Inferior parietal cortex (tissue), 1 donor: ENCODE data around the gene ANK2.
A peak's percentile ranks its signal among the peaks of the same experiment; 100 is the strongest.

Experiments
- DNase-seq: peaks from one replicate; pipeline ENCODE4 v3.0.0-alpha.2; 2016; ENCODE audit errors: extremely low spot score

ANK2 gene

DNA sequence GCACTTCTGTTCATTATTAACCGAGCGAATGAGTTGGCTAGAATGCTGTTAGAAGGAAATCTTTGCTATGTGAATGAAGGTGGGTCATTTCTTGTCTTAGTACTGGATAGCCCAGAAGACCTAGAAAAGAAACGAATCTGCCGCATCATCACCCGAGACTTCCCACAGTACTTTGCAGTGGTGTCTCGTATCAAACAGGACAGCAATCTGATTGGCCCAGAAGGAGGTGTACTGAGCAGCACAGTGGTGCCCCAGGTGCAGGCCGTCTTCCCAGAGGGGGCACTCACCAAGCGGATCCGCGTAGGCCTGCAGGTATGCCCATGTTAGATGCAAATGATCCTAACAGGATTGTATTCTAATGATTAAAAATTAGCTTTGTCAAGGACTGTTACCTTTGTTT, 286.3 kb downstream of the ANK2 start:
- no peak for DNase-seq

DNA sequence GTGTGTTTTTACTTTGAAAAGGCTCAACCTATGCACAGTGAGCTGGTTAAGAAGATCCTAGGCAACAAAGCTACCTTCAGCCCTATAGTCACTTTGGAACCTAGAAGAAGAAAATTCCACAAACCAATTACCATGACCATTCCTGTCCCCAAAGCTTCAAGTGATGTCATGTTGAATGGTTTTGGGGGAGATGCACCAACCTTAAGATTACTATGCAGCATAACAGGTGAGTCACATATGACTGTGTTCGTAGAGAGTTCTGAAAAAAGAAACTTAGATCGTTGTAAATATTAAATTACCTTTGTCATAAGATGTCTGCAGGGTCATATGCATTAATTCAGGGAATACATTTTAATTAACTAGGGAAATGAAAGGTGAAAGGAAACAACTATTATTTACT, 287.1 kb downstream of the ANK2 start:
- DNase-seq: no peak

DNA sequence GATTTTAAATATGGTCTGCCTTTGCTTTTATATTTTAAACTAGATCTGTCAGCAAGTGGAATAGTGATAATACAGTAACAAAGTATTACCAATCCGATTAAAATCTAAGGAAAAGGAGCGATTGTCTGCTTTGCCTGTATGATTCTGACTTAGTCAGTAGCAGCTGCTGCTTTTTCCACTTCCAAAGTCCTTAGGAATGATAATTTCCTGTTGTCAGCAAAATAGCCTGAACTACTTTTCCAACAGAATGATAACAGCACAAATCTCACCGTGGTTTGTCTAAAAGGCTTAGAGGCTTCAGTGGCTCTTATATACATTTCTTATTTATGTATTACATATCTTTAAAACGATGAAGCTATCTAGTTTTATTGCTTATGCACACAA, 290.0 kb downstream of the ANK2 start:
- no peak for DNase-seq

DNA sequence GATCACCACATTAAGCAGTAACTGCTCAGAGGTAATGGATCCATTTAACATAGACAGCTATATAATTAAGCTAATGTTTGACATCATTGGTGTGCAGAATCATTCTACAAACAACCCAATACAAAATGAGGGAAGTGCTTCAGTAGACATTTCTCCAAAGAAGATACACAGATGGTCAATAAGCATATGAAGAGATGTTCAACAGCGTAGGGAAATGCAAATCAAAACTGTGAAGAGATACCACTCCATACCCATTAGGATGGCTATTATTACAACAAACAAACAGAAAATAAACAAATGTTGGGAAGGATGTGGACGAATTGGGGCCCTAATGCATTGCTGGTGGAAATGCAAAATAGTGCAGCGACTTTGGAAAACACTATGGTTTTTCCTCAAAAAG, 294.6 kb downstream of the ANK2 start:
- no peak for DNase-seq

DNA sequence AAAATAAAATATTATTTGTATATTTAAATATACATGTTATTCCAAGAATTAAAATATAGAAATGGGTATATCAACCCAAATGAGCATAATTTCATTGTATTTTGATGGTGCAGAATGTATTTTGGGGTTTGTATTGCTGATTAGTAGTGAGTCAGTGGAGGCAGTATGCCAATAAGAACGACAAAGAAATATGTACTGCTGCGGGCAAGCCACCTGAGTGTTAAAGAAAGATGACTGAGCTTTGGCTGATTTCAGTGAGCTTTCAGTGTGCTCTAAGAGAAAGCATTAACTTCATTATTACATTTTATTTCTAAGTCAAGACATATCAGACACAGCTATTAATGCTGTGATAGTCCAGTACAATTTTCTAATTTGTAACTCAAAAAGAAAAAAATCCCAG, 297.8 kb downstream of the ANK2 start:
- DNase-seq: no peak

DNA sequence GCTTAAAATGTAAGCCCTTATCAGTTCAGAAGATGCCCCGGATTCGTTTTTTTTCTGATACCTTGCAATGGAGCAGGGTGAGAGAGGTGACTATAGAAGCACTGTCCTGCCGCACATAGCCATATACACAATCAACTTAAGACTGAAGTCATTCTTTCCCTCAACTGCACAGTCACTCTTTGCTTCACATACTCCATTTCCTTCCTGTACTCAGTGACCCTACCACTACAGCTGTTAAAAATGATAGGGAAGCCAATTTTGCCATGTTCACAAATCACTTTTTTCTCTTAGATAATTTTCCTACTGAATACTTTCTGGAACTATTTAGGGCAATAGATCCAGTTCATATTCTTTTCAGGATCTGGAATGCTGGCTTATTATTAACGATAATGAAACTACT, 300.0 kb downstream of the ANK2 start:
- DNase-seq: no peak

DNA sequence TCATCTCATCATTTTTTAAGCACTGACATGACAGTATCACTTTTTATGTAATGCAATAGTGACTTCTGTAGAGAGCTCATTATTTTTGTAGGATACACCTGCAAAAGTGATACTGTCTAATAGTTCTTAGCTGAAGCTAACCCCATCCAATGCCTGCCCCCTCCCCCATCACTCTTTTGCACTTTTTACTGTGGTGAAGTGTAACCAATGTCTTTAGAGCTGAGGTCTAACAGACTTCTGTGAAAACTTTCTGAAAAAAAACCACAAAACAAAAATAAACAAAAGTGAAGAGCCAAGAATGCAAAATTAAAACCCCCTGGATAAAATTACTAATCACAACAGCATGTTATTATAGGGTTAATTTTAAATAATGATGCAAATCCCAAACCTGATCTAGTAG, 301.1 kb downstream of the ANK2 start:
- DNase-seq: no peak

DNA sequence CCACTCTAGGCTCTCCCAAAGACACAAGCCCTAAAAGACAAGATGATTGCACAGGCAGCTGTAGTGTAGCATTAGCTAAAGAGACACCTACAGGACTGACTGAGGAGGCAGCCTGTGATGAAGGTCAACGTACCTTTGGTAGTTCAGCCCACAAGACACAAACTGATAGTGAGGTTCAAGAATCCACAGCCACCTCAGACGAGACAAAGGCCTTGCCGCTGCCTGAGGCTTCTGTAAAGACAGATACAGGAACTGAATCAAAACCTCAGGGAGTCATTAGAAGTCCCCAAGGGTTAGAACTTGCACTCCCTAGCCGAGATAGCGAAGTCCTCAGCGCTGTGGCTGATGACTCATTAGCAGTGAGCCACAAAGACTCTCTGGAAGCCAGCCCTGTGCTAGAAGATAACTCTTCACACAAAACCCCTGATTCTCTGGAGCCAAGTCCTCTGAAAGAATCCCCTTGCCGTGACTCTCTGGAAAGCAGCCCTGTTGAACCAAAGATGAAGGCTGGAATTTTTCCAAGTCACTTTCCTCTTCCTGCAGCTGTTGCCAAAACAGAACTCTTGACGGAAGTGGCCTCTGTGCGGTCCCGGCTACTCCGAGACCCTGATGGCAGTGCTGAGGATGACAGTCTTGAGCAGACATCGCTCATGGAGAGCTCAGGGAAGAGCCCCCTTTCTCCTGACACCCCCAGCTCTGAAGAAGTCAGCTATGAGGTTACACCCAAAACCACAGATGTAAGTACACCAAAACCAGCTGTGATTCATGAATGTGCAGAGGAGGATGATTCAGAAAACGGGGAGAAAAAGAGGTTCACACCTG, 306.3 kb downstream of the ANK2 start:
- DNase-seq: no peak

DNA sequence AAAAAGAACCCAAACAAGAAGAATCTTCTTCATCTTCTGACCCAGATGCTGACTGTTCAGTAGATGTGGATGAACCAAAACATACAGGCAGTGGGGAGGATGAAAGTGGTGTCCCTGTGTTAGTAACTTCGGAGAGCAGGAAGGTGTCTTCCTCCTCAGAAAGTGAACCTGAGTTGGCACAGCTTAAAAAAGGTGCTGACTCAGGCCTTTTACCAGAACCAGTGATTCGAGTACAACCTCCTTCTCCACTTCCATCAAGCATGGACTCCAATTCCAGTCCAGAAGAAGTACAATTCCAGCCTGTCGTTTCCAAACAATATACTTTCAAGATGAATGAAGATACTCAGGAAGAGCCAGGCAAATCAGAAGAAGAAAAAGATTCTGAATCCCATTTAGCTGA, 307.0 kb downstream of the ANK2 start:
- DNase-seq: no peak

DNA sequence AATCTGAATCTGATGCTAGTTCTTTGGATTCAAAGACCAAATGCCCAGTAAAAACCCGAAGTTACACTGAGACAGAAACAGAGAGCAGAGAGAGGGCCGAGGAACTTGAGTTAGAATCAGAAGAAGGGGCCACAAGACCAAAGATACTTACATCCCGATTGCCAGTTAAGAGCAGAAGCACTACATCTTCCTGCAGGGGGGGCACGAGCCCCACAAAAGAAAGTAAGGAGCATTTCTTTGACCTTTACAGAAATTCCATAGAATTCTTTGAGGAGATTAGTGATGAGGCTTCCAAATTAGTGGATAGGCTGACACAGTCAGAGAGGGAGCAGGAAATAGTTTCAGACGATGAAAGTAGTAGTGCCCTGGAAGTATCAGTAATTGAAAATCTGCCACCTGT, 309.3 kb downstream of the ANK2 start:
- DNase-seq: no peak

DNA sequence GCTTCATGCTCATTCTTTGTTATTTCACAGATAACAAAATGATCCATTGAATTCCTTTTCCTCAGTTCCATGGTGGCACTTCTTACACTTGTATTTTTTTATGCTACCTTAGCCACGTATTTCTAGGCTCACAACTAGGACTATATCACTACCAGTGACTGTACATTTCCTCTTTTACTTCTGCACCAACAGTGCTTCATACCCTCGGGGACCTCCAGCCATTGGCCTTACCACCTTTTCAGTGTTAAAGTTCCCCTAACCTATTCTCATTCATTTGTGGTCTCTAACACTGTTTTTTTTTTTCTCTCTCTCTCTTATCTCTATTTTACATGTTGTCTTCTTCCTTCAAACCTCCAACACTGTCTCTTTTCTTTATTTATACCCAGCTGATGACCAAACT, 315.9 kb downstream of the ANK2 start:
- DNase-seq: no peak

DNA sequence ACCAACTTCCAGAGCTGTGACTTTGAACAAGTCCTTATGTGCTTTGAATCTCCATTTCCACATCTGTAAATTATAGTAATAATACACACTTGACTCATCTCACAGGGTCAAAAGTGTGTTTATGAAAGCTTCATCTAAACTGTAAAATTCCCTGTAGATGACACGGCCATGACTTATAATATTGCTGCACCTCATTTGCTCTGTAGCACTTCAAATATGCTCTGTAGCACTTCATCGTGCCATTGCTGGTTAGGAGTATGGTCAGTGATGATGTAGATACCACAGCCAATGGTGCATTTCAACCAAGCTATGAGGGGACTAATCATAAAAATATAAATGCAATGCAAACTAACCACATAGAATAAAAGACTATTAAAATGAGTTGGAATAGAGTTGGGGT, 318.6 kb downstream of the ANK2 start:
- DNase-seq: no peak

DNA sequence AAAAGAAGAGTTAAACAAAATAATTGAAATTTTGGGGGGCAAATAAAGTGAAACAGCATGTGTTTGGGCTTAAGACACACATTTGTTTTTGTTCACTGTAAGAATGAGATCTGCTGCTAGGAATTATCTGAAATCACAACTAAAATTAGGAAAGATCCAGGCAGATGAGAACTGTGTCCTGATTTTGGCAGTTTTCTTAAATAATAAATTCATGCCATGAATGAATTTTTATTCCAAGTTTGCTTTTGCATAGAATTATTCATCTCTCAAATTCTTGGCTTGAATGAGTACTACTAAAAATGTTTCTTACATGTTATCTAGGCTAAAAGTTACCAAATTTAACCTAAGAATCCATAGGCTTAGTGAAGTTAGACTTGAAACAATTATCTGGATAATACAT, 321.7 kb downstream of the ANK2 start:
- DNase-seq: no peak

DNA sequence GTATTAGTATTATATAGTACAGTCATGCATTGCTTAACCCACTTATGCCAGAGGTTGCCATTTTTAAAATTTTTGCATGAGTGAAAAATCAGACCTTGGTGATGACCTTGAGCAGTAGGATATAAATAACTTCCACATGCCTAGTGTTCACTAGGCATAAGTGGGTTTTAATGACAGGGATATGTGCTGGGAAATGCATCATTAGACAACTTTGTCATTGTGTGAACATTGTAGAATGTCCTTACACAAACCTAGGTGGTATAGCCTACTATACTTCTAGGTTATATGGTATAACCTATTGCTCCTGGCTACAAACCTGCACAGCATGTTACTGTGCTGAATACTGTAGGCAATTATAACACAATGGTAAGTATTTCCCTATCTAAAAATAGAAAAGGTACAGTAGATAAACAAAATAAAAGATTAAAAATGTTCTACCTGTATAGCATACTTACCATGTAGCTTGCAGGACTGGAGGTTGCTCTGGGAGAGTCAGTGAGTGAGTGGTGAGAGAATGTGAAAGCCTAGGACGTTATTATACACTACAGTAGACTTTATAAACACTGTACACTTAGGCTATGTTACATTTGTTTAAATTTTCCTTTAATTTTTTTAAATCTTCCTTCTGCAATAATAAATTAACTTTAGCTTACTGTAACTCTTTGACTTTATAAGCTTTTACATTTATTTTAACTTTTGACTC, 326.7 kb downstream of the ANK2 start:
- DNase-seq: no peak

DNA sequence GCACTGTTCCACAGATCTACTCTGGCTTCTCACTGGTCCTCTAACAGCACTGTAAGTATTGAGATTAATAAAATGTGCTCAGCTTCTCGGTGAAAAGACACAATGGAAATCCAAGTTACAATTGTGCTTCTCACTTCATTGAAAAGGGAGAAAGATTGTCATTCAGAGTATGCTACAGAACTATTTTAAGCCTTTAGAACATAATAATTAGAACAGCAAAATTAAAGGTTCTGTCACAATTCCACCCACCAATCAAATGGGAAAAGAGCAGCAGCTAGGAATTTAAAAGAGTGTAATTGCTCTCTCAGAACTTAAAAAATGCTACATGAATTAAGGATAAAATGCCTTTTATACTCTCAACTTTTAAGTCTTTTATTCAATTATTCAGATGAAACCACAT, 329.4 kb downstream of the ANK2 start:
- DNase-seq: no peak

DNA sequence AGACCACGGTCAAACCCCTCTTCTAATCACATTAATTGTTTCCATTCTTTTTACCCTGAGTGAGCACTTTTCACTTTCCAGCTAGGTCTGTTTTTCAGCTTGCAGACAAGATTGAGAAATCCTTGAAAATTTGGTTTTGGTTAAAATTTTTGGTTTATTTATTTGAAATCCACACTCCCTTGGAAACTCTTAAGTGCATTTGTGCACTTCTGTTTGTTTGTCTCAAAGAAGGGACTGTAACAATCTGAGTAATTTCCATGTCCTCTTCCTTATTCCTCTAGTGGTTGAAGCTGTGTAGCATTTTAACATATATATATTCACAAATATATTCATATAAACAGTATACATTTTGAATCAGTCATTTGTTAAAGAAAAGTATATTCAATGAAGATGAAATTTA, 333.3 kb downstream of the ANK2 start:
- no peak for DNase-seq

DNA sequence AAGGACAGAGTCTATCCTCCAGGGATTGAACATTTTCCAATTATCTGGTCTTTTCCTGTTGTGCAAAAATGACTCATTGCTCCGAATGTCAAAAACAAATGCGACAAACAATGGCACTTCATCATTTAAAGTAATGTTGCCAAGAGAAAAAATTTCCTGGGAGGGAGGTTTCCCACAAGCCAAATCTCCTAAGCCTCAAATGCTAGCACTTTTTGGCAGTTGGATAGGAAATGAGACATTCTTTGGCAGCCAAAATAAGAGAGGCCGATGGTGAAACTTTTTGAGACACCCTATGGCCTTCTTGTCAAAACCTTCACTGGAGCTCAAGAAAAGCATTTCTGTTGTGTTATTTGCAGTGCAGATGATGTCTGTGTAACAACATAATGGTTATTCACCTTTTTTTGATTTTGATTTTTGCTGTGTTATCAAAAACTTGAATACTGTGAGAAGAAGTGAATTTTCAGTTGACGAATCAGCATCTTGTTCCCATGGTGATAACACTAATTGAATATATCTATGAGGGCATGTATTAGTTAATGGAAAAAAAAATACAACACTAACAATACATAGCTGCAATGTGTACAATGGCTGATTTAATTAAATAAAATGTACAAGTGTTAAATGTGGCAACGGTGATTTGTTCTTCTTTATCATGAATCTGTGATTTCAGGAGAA, 333.8 kb downstream of the ANK2 start:
- peak; percentile 49 for DNase-seq

DNA sequence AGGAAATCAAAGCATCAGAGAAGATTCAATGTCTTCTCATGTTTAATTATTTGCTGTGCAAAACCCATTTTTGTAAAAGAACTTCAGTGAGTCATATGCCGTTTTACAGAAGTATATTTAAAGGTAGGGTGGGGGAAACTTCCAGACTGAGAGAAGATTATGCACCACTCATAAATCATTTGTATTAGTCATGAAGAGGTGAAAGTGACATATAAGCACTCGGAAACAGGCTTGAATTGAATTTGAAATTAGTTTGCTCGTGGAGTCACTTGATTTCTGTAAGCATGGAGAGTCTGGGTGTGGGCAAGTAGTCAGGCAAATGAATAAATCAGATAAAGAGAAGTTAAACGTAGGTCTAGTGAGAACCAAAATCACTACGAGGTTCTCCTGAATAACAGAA, 335.1 kb downstream of the ANK2 start:
- no peak for DNase-seq

DNA sequence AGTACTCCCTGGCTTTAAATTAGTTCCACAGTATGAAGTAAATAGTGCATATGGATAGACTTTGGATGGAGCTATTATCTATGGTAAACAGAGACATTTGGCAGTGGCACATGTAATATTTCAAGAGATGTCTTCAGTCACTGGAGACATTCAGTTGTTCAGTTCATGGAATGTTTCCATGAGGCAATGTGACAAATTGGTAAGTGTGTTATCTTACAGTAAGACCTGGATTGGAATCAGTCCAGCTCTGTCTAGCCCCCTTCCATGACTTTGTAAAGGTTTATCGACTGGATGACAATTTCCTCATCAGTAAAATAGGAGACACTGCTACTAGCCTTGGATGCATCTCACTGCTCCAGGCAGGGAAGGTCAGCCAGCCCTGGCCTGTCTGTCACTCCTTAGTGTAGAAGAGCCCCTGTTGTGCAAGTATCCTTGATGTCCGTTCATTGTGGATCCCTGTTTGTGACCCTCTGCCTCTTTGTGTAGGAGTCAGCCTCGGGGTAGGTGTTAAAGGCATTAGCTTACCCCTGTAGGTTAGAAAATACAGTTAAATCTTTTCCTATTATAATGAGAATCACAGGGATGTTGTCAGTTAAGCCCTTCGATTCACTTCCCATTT, 335.9 kb downstream of the ANK2 start:
- DNase-seq: no peak

DNA sequence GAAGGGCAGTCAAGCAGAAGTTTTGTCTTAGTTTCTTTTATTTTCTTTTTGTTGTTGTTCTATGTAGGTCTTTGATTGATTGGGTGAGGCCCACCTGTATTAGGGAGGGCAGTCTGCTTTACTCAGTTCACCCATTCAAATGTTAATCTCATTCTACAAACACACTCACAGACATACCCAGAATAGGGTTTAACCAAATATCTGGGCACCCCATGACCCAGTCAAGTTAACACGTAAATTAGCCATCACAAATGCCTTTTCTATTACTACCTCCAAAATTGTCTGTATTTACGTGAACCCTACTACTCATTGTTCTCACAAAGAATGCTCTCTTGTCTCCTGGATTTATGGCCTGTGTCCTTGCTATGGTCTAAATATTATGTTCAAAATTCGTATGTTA, 339.7 kb downstream of the ANK2 start:
- DNase-seq: no peak

DNA sequence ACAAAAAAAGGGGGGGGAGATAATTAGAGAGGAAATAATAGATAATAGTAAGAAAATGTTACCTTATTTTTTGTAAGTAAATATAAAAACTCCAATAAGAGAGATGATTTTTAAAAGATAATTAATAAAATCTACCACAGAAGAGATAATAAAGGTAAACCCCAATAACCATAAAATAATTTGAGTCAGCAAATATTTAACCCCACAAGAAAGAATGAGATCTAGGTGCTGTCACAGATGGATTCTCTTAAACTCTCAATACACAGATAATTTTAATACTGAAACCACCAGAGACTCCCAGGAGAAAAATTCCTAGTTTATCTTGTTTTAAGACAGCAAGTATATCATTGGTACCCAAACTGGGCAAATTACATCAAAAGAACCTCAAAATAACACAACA, 341.4 kb downstream of the ANK2 start:
- DNase-seq: no peak

DNA sequence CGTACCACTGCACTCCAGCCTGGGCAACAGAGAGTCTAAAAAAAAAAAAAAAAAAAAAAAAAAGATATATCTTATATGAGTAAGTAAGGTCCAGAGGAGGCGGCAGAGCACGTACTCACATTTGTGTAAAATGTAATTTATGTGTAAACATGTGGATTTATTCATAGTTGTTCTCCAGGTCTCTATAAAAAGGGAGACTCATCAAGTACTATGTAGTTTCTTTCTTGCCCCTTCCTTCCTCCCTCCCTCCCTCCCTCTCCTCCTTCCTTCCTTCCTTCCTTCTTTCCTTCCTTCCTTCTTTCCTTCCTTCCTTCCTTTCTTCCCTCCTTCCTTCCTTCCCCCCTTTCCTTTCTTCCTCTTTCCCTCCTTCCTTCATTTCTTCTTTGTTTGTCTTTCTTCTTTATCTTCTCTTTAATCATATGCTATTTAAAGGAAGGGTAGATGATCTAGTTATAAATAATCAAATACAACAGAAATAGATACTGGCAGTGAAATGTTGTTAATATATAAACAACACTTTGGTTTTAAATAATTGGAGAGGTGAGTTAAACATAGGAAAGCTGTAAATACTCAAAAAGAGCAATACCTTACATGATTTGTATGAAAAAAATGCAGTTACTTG, 344.8 kb downstream of the ANK2 start:
- DNase-seq: no peak
